ENCODE results near the gene COP1. TPM values are rescaled to one million over a fixed set of nuclear protein-coding genes. Genes with fewer than 3 reads are reported as not detected.
A peak's percentile ranks its signal among the peaks of the same experiment; 100 is the strongest.

Gene COP1
- polyA plus RNA-seq, 12 donors: 21.9 to 45.4 (median 41.0) TPM; not detected in 1

DNA sequence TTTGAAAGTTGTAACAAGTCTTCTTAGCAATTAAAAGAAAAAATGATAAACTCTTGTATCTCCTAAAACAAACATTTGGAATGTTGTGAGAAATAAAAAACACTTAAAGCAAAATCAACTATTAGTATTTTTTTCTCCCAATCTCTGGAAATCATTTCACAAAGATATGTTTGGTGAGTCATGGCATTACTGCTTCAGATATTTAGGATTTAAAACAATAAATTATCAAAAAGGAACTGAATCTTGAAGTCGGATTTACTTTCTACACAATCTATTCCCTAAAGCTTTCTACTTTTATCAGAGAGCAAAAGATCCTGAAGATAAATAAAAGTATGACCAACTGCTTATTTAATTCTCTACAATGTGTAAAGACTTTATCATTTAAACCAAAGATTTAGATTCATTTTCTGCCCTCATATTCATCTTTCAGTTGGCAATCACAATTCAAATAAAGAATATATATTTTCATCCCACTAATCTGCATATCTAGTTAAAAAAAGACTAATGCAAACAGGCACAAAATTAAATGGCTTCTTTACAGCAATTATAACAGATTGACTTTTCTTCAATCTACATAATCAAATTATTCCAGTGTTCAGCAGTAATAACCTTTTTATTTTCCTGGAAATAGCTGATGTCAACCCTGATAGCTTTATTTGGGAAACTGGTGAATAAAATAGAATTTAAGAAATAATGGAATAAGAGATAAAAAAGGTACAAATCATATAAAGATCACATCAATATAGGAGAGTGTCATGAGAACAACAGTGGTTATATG is 230.0 kb downstream of the COP1 start:
- DNase-seq: no peak

- DNase-seq: no peak
Observed at GRCh38 chr1:175969231-175969630, 237.9 kb downstream of the COP1 start.

GRCh38 chr1:175968486-175969172 is 238.5 kb downstream of the COP1 start:
- peak; percentile 5 for DNase-seq

DNA sequence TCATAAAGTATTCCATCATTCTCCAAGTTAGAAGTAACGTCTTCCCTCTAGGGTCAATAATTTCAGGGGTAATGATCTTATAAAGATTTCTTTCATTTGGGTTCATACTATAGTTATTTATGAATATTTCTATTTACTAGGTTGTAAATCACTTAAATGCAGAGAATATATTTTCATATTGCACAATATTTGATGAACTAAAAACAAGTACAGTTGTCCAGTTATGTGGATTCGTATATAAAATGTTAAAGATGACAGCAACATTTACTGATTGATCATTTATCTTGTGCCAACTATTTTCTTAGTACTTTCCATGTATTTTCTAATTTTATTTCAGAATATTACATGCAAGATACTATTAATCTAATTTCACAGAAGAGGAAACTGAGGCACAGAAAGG is 243.3 kb downstream of the COP1 start:
- DNase-seq: no peak

DNA sequence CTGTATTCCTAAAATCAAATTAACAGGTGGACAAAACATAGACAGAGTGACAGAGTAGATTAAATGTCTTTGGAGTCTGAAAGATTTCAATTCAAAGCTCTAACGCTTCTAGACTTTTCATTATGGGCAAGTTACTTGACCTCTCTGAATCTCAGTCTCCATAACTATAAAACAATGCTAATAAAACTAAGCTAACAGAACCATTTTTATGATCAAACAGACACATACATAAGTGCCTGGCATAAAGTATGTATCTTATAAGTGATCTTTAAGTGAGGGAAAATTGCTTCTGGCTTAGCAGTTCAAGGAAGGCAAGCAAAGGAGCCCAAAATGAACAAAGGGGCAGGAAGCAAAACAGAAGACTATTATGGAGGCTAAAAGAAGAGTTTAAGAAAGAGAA is 246.9 kb downstream of the COP1 start:
- DNase-seq: no peak

DNA sequence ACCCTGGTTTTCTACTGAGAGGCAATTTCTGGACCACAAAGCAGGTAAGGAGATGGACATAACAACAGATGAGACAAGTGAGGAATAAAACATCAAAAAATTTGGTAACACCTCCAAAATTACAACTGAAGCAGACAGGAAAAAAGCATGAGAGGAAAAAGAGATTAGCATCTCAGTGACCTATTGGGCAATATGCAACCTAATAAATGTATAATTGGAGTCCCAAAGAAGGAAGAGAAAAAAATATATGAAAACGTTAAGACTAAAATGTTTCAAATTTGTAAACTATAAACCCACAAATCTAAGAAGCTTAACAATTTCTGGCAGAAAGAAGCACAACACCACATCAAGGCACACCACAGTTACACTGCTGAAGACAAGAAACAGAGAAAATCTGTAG is 255.5 kb downstream of the COP1 start:
- no peak for DNase-seq

DNA sequence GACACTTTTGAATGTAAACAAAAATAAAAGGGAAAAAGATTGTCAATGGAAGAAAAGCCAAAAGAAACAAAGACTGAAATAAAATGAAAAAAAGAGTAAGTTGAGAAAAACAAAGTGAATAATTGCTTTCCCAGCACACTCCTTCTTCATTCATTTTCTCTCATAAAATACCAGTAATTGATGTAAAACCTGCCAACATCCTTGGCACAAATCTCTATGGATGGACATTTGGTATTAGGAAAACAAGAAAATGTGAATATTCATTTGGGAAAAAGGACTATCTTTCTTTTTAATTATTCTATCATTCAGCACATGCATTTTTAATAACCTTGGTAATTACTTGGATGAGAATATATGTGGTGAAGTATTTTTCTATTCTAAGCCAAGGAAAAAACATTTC is 259.3 kb downstream of the COP1 start:
- peak; percentile 2 for DNase-seq

DNA sequence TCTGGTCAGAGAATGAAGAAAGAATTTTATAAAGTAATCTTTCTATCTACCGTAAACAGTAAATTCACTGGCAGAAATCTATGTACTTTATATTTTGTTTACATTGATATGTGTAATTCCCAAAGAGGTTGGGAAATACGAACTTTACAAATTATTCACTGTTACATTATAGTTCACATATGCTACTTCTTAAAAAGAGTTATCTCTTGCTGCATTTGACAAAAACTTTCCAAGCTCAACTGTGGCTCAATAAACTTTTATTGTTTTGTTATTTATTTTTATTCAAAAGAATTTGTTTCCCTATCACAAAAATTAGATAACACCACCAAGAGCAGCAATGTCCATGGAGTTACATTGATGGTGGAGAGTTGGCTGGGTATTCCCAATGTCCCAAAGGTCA is 262.5 kb downstream of the COP1 start:
- DNase-seq: no peak

GRCh38 chr1:175941164-175941563 is 265.9 kb downstream of the COP1 start:
- DNase-seq: no peak

DNA sequence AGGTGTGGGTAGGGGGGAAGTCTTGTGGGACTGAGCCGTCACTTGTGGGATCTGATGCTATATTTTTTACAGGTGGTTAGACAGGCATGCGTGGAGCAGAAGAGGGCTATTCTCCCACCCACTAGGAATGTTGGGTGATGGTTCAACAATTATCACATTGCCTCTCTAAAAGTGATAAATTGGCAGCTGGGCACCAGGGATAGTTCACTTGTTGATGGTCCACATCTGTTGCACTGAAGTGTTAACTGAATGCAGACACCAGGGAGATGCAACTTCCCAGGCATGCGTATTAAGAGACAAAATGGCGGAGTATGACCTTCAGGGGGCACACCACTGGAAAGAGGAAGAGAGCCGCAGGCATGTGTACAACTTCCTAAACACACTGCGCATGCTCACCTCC is 270.4 kb downstream of the COP1 start:
- no peak for DNase-seq

GRCh38 chr1:175935566-175936115 is 271.4 kb downstream of the COP1 start:
- no peak for DNase-seq

- no peak for DNase-seq
Observed at GRCh38 chr1:175935166-175935565, 271.9 kb downstream of the COP1 start.

DNA sequence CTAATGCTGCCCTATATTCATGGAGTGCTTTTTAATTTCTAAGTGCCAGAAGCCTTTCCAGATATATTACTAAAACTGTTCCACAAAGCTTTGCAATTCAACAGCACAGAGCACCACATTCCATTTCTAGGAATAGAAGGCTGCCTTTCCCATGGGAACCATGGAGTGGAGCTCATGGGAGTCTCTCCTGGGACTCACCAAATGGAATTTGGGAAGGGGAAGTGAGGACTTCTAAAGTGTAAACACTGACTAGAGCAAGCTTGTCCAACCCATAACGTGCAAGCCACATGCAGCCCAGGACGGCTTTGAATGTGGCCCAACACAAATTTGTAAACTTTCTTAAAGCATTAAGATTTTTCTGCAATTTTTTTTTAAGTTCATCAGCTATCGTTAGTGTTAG is 273.3 kb downstream of the COP1 start:
- no peak for DNase-seq

DNA sequence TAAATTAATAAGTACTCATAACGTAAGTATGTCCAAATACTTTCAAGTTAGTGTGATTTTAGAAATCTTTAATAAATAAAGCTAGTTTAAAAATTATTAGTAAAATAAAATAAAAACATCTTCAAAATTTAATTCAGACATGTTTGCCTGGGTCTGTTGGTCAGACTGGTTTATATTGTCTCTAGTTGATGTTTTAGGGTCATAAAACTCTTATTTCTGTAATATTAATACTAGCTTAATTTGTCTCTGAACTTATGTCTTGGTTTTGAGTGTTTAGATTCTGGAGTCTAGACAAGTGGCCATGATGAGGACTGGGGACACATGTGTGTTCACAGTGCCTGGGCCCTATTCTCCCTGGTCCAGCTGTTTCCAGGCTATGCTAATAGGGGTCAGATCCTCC is 279.1 kb downstream of the COP1 start:
- DNase-seq: no peak

- DNase-seq: no peak
Observed at GRCh38 chr1:175922254-175922881, 284.7 kb downstream of the COP1 start.

DNA sequence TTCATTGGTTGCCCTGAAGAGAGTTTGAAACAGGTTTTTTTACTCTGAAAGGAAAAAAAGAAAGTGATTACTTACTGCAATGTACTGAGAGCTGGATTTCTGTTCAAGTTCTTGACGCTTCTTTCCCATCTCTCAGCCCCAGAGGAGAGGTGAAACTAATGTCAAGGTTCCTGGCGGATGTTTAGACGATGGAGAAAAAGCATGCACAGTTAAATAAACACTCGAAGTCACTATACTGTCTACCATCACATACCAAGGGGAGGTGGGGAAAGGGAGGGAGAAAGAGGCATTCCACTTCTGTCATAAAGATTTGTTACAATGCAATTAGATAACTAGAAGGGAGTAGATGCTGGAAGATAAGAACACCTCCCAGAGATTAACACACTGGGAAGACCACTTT is 286.7 kb downstream of the COP1 start:
- DNase-seq: no peak

GRCh38 chr1:175919001-175919400 is 288.1 kb downstream of the COP1 start:
- DNase-seq: no peak

DNA sequence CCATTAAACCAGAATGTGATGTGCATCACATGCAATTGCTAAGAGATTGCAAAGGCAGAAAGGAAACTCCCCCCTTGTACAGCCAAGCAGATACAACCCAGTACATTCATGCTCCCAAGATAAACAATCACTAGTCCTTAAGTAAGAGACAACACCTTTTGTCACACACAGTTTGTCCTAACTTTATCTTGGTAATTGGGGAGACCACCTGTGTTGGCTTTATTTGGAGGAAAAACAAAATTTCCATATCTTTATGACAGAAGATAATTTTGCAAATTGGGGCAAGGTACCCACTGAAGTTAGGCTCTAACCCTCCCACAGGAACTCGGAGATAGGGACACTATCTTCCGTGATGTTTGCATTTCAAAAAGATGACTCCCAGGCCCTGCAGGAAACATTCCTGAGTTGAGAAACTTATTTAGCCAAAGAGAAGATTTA is 288.7 kb downstream of the COP1 start:
- no peak for DNase-seq

GRCh38 chr1:175914115-175914514 is 293.0 kb downstream of the COP1 start:
- DNase-seq: no peak

DNA sequence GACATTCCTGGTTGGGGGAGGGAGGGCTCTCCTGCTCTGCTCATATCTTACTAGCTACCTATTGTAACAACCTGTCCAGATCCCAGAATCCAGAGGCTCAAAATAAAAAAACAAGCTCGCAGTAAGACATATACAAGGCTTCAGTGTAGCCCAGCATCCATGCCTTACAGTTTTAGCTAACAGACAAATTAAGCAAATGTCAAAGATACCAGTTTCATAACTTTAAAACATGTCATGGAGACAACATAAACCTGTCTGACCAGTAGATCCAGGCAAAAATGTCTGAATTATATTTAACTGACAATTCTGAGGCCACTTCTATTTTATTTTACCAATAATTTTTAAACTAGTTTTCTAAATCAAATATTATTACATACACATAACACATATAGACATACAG is 295.9 kb downstream of the COP1 start:
- DNase-seq: no peak

GRCh38 chr1:175906370-175906769 is 300.7 kb downstream of the COP1 start:
- no peak for DNase-seq

DNA sequence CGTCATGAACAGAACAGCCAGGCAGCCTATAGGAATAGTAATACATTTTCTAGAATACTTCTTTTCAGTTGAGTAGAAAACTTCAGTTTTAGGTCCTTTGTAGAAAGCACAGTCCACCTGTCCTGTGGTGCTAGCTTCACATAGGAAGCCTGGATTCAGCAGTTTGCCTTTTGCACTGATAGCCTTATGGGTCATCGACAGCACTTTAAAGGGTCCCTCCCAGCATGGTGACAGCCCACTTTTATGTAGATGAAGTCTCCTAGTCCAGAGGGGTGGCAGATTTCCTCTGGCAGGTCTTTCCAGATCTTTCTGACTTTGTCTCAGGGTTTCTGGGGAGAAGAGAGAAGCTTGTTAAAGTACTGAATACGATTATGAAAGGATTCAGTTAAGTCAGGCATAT is 302.3 kb downstream of the COP1 start:
- DNase-seq: no peak

DNA sequence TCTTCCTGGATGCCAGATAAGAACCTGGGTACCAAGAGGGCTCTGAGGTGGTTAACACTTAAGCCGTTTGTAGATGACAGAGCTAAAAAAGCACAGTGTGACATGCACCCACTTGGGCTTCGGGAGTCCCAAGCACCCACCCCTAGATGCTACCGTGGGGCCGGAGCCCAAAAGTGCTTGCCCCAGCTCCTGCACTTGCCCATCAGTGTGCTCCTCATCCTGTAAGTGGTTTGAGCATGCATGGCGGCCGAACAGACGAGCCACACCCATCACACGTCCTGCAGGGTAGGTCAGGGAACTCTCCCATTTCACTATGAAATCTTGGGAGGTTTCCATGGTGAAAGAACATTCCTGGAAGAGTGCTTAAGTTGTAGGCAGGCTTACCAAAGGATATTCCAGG is 304.8 kb downstream of the COP1 start:
- DNase-seq: no peak
